Stimulated activated CD8-positive, alpha-beta memory T cell treated with anti-CD3 and anti-CD28 coated beads, Interleukin-4, amount 100 ng/mL, for 4 hours (primary cell): ENCODE data around the gene CLPTM1L.
"Not testable (repeated sequence)": the region's sequence is repeated elsewhere in the genome, so short reads cannot be mapped to it uniquely, and the experiment has no call there.

Experiments used
- DNase-seq, 2 donors: peaks; one replicate each; pipeline ENCODE4 v3.0.0-alpha.2; 2020; ENCODE audit warnings: low read depth in 2 of 2, low spot score in 1 of 2

The CLPTM1L gene

GRCh38 chr5:1360367-1360766 is 15.5 kb upstream of the CLPTM1L start:
- DNase-seq = not testable (repeated sequence)

- no peak for DNase-seq
Measured at GRCh38 chr5:1359713-1360112, 14.8 kb upstream of the CLPTM1L start.

- no peak for DNase-seq
Measured at GRCh38 chr5:1359031-1359645, 14.2 kb upstream of the CLPTM1L start.

- no peak for DNase-seq
Measured at GRCh38 chr5:1358726-1359025, 13.8 kb upstream of the CLPTM1L start.

GRCh38 chr5:1357946-1358725 is 13.2 kb upstream of the CLPTM1L start:
- DNase-seq = no peak

- no peak for DNase-seq
Measured at GRCh38 chr5:1356873-1357787, 12.2 kb upstream of the CLPTM1L start.

- DNase-seq = no peak
Measured at GRCh38 chr5:1354576-1354975, 9.7 kb upstream of the CLPTM1L start.

GRCh38 chr5:1352231-1353219 is 7.6 kb upstream of the CLPTM1L start:
- no peak for DNase-seq

GRCh38 chr5:1351156-1351555 is 6.3 kb upstream of the CLPTM1L start:
- DNase-seq = no peak

- DNase-seq = no peak
Measured at GRCh38 chr5:1349246-1349645, 4.3 kb upstream of the CLPTM1L start.

GRCh38 chr5:1348986-1349245 is 4.0 kb upstream of the CLPTM1L start:
- no peak for DNase-seq

- DNase-seq = no peak
Measured at GRCh38 chr5:1347571-1347970, 2.7 kb upstream of the CLPTM1L start.

- no peak for DNase-seq
Measured at GRCh38 chr5:1346627-1347440, 1.9 kb upstream of the CLPTM1L start.

GRCh38 chr5:1345876-1346626 is 1.2 kb upstream of the CLPTM1L start:
- no peak for DNase-seq

- no peak for DNase-seq
Measured at GRCh38 chr5:1343931-1344901, 683 bp downstream of the CLPTM1L start.

- DNase-seq = no peak
Measured at GRCh38 chr5:1343315-1343751, 1.6 kb downstream of the CLPTM1L start.

GRCh38 chr5:1342711-1343110 is 2.2 kb downstream of the CLPTM1L start:
- not testable (repeated sequence) for DNase-seq

- DNase-seq = no peak
Measured at GRCh38 chr5:1342268-1342667, 2.6 kb downstream of the CLPTM1L start.
